Measurements from ENCODE around the gene DENND4B. TPM values are rescaled to one million over a fixed set of nuclear protein-coding genes. Genes with fewer than 3 reads are reported as not detected.

DENND4B gene
- total RNA-seq, 4 donors from 2014 or later = 42.3 to 121 (median 50.3) TPM

DNA sequence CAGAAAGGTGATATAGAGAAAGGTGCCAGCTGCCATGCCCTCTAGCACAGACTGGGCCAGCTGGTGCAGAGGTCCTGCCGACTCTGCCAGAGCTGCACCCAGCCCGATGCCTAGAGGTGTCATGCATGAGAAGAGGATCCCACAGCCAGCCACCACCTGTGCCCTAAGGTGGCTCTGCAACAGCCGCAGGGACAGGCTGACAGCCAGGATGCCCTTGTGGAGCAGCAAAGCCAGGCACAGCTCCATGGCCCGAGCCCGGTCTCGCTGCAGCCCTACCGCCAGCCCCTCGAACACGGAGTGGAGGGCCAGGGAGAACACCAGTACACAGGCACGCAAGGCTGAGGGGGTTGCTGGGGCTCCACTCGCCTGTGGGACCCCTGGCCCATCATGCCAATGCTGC, 13.7 kb upstream of the DENND4B start:
- DNase-seq = no peak
- Histone ChIP-seq H3K36me3 (no peaks in the 10 kb centered on the region), H3K4me1 (peaks cover 28 to 57% (median 46%) of the 10 kb centered on the region in 4 donors), H3K27ac (peak overlapping the region in 1 of 4 donors; percentile 97), H3K9me3 (no peaks in the 10 kb centered on the region), H3K4me3 (no peak overlapping the region), H3K27me3 (no peaks in the 10 kb centered on the region)
- 93 to 100% methylated on average over 2 to 11 of the region's 11 CpGs for WGBS, 2 donors (ENCODE audit: low coverage in 1 of 2)
- in situ Hi-C loops (cut with MboI; ENCODE audit: low pct_ligation_motif_present in 1 of 4, low pct_unique_long_range_greater_than_20kb in 1 of 4, low sequenced_read_pairs in 3 of 4) (loop anchor here in 1 of 4 donors (25.0 kb wide), 1 partner anchor 298 kb away; the partner anchor contains the start of genes ILF2 and SNAPIN), intact Hi-C loops (cut with DNase I; ENCODE audit: low total_unique reads) (no loop called here)
- TF ChIP-seq POLR2A (IDR thresholded peaks at IDR 0.05) = no peak
- TF ChIP-seq, protein P1, sequence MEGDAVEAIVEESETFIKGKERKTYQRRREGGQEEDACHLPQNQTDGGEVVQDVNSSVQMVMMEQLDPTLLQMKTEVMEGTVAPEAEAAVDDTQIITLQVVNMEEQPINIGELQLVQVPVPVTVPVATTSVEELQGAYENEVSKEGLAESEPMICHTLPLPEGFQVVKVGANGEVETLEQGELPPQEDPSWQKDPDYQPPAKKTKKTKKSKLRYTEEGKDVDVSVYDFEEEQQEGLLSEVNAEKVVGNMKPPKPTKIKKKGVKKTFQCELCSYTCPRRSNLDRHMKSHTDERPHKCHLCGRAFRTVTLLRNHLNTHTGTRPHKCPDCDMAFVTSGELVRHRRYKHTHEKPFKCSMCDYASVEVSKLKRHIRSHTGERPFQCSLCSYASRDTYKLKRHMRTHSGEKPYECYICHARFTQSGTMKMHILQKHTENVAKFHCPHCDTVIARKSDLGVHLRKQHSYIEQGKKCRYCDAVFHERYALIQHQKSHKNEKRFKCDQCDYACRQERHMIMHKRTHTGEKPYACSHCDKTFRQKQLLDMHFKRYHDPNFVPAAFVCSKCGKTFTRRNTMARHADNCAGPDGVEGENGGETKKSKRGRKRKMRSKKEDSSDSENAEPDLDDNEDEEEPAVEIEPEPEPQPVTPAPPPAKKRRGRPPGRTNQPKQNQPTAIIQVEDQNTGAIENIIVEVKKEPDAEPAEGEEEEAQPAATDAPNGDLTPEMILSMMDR (IDR thresholded peaks at IDR 0.05) = no peak
- TF ChIP-seq EP300 (IDR thresholded peaks at IDR 0.05; ENCODE audit: low read depth) = no peak
- no peak for TF ChIP-seq POLR2AphosphoS5 (IDR thresholded peaks at IDR 0.05)

DNA sequence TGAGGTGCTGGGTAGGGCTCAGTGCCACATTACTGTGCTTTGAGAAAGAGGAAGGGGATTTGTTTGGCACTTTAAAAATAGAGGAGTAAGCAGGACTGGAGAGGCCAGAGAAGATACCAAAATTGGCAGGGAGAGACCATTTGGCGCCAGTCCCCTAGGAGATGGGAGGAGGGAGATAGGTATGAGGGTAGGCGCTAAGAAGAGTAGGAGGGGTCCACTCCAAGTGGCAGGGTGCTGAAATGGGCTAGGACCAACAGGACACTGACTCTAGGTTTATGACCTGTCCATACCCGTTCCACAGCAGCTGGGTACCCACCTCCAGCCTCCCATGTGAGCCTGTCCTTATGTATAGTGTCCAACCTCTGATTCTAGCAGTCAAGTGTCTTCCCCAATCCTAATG, 12.9 kb upstream of the DENND4B start:
- in situ Hi-C loops (cut with MboI; ENCODE audit: low pct_ligation_motif_present in 1 of 4, low pct_unique_long_range_greater_than_20kb in 1 of 4, low sequenced_read_pairs in 3 of 4) = loop anchor here in 1 of 4 donors (25.0 kb wide), 1 partner anchor 297 kb away; the partner anchor contains the start of genes ILF2 and SNAPIN
- WGBS, 2 donors (ENCODE audit: low coverage in 1 of 2) = 85% methylated on average over 2 to 3 of the region's 3 CpGs

DNA sequence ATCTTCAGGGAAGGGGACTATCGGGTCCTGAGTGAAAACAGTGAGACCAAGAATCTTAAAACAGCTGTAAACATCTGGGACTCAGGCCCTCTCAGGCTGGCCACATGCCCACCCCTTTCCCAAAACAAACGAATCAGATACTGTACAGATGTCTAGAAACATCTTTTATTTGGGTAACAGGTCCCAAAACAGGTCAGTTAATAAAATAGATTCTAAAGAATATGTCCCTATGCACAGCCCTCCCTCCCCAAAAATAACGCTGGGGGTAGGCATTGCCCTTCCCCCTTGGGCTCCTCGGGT, 12.4 kb upstream of the DENND4B start:
- Histone ChIP-seq H3K27ac (peak overlapping the region; percentile 94 to 98 (median 96)), H3K4me3 (peak overlapping the region in 3 of 4 donors; percentile 86 to 98 (median 96)), H3K9me3 (no peaks in the 10 kb centered on the region), H3K27me3 (no peaks in the 10 kb centered on the region), H3K4me1 (peaks cover 27 to 48% (median 40%) of the 10 kb centered on the region in 4 donors), H3K36me3 (no peaks in the 10 kb centered on the region)
- in situ Hi-C loops (cut with MboI; ENCODE audit: low pct_ligation_motif_present in 1 of 4, low pct_unique_long_range_greater_than_20kb in 1 of 4, low sequenced_read_pairs in 3 of 4) = loop anchor here in 1 of 4 donors (25.0 kb wide), 1 partner anchor 297 kb away; the partner anchor contains the start of genes ILF2 and SNAPIN
- TF ChIP-seq, protein P1 (IDR thresholded peaks at IDR 0.05) = no peak
- TF ChIP-seq POLR2AphosphoS5 (IDR thresholded peaks at IDR 0.05) = no peak
- TF ChIP-seq POLR2A (IDR thresholded peaks at IDR 0.05) = no peak
- no peak for TF ChIP-seq EP300 (IDR thresholded peaks at IDR 0.05; ENCODE audit: low read depth)
- DNase-seq = peak; percentile 29
- whole genome bisulfite sequencing, 2 donors (ENCODE audit: low coverage in 1 of 2) = 3 to 16% methylated on average over 3 to 4 of the region's 4 CpGs
- intact Hi-C loops (cut with DNase I; ENCODE audit: low total_unique reads) = no loop called here

More for the DNA sequence above, 12.9 kb upstream of the DENND4B start:
- intact Hi-C loops (cut with DNase I; ENCODE audit: low total_unique reads) = no loop called here
- DNase-seq = no peak
- H3K27me3 ChIP-seq = no peaks in the 10 kb centered on the region
- H3K27ac ChIP-seq = peak overlapping the region; percentile 94 to 98 (median 96)
- H3K4me1 ChIP-seq = peaks cover 27 to 53% (median 45%) of the 10 kb centered on the region in 4 donors
- H3K4me3 ChIP-seq = no peak overlapping the region
- TF ChIP-seq POLR2A (IDR thresholded peaks at IDR 0.05) (no peak), EP300 (IDR thresholded peaks at IDR 0.05; ENCODE audit: low read depth) (no peak)
- no peaks in the 10 kb centered on the region for H3K9me3 ChIP-seq
- no peaks in the 10 kb centered on the region for H3K36me3 ChIP-seq

DNA sequence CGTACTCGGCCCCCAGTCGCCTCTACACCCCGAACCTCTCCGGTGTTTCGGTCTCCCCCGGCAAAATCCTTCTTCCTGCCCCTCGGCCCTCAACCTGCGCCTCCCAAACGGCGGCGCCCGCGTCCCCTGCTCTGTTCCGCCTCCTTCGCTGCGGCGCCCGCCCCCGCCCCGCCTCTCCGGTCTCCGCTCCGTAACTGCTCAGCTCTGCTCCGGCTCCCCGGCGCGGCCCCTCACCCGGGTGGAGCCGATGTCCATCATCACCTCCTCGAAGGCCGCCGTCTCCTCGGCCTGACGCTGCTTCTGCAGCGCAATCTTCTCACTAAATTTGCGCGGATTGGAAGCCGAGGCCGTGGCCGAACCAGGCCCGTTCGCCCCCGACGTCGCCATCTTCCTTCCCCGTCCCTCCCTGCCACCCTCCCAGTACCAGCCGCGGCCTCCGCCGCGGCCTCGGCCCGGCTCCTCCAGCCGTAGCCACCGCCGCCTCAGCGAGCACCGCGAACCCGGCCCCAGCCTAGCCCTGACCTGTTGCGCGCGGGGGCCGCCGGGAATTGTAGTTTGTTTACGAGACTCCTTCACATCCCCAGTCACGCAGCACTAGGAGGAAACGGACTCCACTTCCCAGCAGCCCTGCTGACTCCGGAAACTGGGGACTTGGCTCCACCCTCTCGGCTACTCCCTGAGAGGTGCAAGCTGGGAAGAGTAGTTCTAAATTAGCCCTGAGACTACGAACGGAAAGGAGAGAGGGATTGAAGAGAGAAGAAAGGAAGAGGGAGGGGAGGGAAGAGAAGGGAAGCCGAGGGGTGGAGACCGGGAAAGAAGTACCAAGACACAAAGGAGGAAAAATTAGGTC, 11.8 kb upstream of the DENND4B start, which contains the start of gene CRTC2:
Gene CRTC2 (minus strand): TSS at position 502 of the 850 bp plus-strand sequence. CDS start 115 bp downstream, at position 387.
- intact Hi-C loops (cut with DNase I; ENCODE audit: low total_unique reads) = no loop called here
- H3K4me1 ChIP-seq = peaks cover 27 to 47% (median 38%) of the 10 kb centered on the region in 4 donors
- H3K27me3 ChIP-seq = no peaks in the 10 kb centered on the region
- H3K4me3 ChIP-seq = peak within 1 kb of the TSS; percentile 79 to 98 (median 91)
- WGBS, 2 donors (ENCODE audit: low coverage in 1 of 2) = 0% methylated on average over 17 to 67 of the region's 75 CpGs
- no peak for TF ChIP-seq EP300 (IDR thresholded peaks at IDR 0.05; ENCODE audit: low read depth)
- TF ChIP-seq POLR2AphosphoS5 (IDR thresholded peaks at IDR 0.05) = peak; percentile 75 to 86 (median 84)
- TF ChIP-seq, protein P1 (IDR thresholded peaks at IDR 0.05) = no peak
- peak; percentile 82 for TF ChIP-seq POLR2A (IDR thresholded peaks at IDR 0.05)
- DNase-seq = peak; percentile 99
- no peaks in the 10 kb centered on the region for H3K9me3 ChIP-seq
- in situ Hi-C loops (cut with MboI; ENCODE audit: low pct_ligation_motif_present in 1 of 4, low pct_unique_long_range_greater_than_20kb in 1 of 4, low sequenced_read_pairs in 3 of 4) = loop anchor here in 1 of 4 donors (25.0 kb wide), 1 partner anchor 296 kb away; the partner anchor contains the start of genes ILF2 and SNAPIN
- H3K36me3 ChIP-seq = no peaks in the 10 kb centered on the region
- H3K27ac ChIP-seq = peak within 1 kb of the TSS; percentile 94 to 98 (median 96)
